ENCODE data around the gene PAPPA.

The PAPPA gene

DNA sequence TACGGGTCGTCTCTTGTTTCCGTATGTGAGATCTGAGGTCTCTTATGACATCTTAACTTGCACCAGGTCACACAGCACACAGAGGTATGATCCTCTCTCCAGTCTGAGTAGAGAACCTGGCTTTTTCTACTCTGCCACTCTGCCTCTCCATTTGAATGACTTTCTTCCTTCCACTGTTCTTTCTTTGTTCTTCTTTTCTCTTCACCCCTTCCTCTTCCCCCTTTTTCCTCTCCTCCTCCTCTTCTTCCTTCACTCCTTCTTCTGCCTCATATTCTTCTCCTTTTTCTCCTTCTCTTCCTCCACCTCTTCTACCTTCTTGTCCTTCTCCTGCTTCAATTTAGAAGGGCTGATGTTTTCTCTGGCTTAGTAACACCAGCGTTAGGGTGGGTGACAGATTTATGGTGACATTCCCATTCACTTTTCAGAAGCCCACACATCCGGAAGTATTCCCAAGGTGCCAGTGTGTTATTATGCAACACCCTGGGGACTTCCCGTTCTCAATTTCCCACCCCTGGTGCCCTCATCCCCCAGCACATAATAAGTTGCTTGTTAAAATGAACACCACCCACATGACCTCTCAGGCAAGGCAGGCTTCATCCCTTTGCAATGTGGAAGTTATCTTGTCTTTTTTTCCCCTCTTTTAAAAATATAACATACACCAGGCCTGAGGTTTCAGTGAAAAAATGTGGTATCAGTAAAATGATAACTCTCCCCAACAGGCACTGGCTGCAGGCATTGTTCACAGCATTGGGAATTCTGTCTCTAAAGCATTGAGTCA, 122.0 kb downstream of the PAPPA start:
- no peak for DNase-seq (ENCODE audit: low read depth)

- no peak for DNase-seq (ENCODE audit: low read depth)
Measured at GRCh38 chr9:116276196-116276493, 122.6 kb downstream of the PAPPA start.

DNA sequence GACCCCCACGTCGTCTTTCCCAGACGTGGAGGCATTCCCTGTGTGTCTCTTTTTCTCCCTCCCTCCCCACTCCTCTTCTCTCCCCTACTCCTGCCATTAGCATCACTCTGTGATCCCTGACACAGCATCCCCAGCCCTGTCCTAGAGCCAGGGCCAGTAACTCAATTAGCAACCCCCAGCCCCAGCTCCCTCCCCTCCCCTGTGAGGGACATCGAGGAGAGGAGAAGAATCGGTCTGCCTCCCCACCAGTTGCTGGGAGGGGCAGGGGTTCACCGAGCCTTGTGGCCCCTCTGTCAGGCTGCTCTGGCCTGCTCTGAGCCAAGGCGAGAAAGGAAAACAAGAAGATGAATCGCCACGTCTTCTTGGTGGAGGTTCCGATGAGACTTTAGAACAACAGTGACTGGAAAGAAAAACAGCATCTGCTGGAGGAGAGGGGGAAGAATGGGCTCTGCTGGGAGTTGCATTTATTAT, 123.1 kb downstream of the PAPPA start:
- no peak for DNase-seq (ENCODE audit: low read depth)

DNA sequence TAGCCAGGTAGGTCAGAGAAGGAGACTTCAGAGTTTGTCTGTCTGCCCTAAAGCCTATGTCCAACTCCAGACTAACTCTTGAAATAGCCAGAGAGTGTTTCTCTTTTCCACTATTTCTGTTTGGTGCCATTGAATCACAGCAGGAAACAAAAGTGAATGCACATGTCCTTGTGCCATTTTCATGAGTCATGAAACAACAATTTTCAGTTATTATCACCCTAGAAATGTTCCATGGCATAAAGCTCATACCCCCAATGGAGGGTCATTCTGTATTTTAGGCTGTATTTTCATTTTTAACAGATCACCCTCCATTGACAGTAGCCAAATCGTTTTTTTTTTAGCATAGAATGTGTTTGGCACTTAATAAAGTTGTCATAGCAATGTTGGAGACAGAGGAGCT, 124.7 kb downstream of the PAPPA start:
- DNase-seq (ENCODE audit: low read depth) = no peak

DNA sequence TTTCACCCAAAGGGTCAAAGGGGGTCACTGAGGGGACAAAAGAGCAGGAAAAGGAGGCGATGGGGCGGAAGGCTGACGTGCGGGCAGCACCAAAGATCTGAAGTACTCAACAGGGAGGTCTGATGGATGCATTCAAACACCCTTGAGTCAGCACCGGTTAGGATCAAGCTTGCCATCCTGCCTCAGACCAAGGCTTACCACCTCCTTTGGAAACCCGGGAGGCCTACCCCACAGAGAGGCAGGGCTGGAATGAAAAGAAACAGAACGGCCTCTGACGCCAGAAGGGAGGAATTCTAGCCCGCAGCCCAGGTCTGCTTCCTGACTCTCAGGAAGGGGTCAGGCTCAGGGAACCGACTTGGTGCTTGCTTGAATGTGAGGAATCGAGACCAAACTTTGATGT, 125.6 kb downstream of the PAPPA start:
- no peak for DNase-seq (ENCODE audit: low read depth)

- no peak for DNase-seq (ENCODE audit: low read depth)
Measured at GRCh38 chr9:116280529-116280928, 126.9 kb downstream of the PAPPA start.

- no peak for DNase-seq (ENCODE audit: low read depth)
Measured at GRCh38 chr9:116282597-116282996, 129.0 kb downstream of the PAPPA start.

DNA sequence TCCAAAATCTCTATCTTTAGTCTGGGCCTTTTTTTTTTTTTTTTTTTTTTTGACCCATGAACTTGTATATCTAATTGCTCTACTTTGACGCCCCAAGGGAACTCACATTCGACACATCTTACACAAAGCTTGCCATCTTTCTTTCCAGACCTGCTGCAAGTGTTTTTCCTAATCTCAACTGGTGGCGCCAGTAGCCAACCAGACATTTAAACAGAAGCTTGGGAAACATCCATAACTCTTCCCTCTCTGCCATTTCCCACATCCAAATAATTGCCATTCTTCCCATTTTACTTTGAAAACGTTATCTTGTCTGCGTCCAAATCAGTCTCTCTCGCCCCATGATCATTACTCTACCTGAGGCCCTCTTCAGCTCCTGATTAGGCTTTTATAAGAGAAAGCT, 130.9 kb downstream of the PAPPA start:
- DNase-seq (ENCODE audit: low read depth) = no peak

- DNase-seq (ENCODE audit: low read depth) = no peak
Measured at GRCh38 chr9:116285320-116285719, 131.7 kb downstream of the PAPPA start.

DNA sequence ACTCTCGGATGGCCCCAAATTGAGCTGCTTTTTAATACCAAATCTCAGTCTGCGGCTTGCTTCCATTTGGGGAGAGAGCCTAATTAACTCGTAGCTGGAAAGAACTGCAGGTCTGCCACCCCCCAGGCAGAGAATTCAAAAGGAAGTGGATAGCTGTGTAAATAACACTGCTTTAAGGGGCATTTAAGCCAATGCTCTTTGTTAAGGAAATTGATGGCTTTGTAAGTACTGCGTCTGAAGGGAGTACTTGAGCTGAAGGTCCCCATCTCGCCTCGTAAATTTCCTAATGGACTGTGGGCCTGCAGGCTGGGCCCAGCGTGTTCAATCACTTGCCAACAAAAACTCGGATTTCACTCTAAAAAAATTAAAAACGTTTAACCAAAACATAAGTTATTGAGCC, 132.7 kb downstream of the PAPPA start:
- DNase-seq (ENCODE audit: low read depth) = no peak

DNA sequence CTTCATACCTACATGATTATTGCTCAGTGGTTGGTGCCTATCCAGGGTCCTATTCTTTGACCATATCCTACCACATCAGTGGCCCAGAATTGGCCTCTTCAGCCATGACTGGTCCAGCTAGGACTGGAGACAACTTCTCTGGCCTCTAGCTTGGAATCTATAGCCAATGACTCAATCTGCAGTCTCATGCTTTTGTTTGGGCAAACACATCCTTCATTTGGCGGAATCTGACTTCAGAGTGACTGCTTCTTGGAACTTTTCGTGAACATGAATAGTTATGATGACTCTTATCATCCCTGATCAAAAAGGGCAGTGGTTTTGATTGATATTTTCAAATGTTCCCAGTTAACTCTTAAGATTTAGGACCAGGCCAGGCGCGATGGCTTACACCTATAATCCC, 134.1 kb downstream of the PAPPA start:
- DNase-seq (ENCODE audit: low read depth) = no peak

DNA sequence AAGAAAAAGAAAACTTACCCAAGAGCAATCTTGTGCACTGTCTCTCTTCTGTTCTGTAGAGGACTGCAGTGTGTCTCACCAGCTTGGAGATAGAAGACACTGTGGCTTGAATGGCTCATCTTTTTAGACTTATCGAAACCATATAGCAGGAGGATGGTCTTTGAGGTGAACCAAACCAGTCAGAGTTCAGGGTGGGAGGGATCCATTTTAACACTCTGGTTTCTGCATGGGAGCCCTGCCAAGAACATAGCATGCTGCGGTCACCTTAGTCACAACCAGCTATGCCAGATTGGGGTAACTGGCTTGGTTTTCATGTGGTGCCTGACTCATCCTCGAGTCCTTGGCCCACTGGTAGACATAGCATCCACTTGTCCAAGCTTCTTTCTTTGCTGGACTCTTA, 135.1 kb downstream of the PAPPA start:
- DNase-seq (ENCODE audit: low read depth) = no peak

- DNase-seq (ENCODE audit: low read depth) = no peak
Measured at GRCh38 chr9:116297346-116297745, 143.8 kb downstream of the PAPPA start.

GRCh38 chr9:116298249-116298648, 144.7 kb downstream of the PAPPA start:
- no peak for DNase-seq (ENCODE audit: low read depth)

- no peak for DNase-seq (ENCODE audit: low read depth)
Measured at GRCh38 chr9:116298878-116299391, 145.3 kb downstream of the PAPPA start.

DNA sequence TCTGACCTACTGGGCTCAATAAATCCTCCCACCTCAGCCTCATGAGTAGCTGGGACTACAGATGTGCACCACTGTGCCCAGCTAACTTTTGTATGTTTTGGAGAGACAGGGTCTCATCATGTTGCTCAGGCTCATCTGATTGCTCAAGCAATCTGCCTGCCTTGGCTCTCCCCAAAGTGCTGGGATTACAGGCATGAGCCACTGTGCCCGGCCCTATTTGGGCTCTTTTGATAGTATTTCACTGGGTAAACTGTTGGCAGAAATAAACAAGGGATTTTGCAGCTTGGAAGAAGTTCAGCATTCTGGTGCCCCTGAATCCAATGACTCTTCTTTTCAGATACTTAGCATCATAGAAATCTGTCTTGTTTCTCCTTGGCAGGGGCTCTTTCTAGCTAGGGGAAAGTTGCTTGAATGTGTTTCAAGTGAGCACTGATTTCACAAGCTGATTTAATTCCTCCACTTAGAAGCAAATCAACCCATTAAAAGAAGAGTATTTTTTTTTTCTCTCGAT, 146.8 kb downstream of the PAPPA start:
- no peak for DNase-seq (ENCODE audit: low read depth)

DNA sequence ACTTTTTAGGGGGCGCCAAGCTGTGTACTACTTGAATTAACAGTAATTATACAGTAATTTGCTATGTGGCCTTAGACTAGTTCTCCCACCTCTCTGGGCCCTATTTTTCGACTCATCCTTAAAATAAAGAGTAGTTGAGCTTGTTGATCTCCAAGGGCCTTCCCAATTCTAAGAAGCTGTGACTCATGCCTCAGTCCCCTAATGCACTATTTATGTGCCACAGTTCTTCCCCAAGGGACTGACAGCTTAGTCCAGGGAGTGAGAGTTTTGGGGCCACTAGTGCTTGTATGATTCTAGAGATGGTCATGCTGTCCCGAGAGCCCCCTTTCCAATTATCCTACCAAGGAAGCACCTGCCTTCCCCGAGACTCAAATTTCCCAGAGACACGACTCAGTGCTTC, 149.7 kb downstream of the PAPPA start:
- no peak for DNase-seq (ENCODE audit: low read depth)

GRCh38 chr9:116303886-116304538, 150.4 kb downstream of the PAPPA start:
- DNase-seq (ENCODE audit: low read depth) = no peak

- no peak for DNase-seq (ENCODE audit: low read depth)
Measured at GRCh38 chr9:116304761-116305160, 151.2 kb downstream of the PAPPA start.

DNA sequence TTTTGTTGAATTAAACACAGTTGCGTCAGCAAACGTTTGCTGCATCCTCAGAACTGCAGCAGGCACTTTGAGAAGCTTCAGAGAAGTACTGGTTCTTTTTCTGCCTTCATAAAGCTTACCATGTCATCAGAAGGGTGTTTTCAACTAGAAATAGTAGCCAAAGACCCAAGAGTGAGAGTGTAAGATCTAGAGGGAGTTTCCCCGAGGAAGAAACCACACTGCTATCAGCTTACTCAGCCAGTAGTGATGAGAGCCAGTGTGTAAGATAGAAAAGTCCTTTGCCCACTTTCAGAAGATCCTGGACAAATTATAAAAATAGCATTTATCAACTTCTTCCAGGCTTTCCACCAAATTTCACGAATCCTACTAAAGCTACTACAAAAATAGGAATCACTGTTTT, 154.5 kb downstream of the PAPPA start:
- no peak for DNase-seq (ENCODE audit: low read depth)

DNA sequence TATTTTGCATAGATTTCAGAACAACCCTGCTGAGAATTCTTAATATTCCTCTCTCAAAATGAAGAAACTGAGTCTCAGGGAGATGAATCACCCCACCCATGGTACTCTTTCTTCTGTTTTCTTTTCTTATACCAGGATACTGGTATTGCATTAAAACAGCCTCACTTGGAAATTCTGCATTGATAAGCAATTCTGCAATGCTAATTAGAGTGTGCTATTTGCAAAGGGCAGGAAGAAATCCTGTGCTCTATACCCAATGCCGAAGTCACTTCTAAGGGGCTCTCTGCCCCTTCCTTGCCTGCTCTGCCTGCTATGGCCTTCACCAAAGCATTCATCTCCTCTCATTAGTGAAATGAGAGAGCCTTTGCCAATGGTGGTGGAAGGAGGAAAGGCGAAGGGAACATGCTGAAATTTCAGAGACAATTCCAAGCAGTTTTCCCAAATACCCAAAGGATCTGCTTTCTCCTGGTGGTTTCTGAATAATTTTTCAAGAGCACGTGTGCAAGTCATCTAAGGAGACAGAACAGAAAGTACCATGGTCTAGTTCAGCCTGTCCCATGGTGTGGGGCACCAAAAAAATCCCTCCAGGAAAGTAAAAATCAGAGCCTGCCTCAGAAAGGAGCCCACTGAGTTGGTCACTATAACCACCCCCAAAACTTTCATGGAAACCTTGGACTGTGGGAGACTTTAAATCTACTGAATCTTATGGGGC, 156.5 kb downstream of the PAPPA start:
- DNase-seq (ENCODE audit: low read depth) = no peak

GRCh38 chr9:116312221-116312620, 158.6 kb downstream of the PAPPA start:
- DNase-seq (ENCODE audit: low read depth) = no peak

GRCh38 chr9:116313638-116314037, 160.0 kb downstream of the PAPPA start:
- DNase-seq (ENCODE audit: low read depth) = no peak
